HepG2 (cell line): Measurements from ENCODE around the gene PCIF1.

Source experiments
- BRCA1 ChIP-seq: sonication (generic); formaldehyde crosslinking; IDR thresholded peaks from 2 replicates; pipeline ENCODE4 v1.4.0; 2020; ENCODE audit warnings: missing genetic modification reagents
- DR1 ChIP-seq: sonication (generic); formaldehyde crosslinking; IDR thresholded peaks from 2 replicates; pipeline ENCODE4 v1.8.0; 2021; ENCODE audit warnings: mild to moderate bottlenecking, missing genetic modification reagents, inconsistent platforms
- NR3C1 ChIP-seq: sonication (generic); formaldehyde crosslinking; IDR thresholded peaks from 2 replicates; pipeline ENCODE4 v1.4.0; 2020; ENCODE audit warnings: missing genetic modification reagents
- TOPORS ChIP-seq: sonication (generic); formaldehyde crosslinking; IDR thresholded peaks from 2 replicates; pipeline ENCODE4 v1.8.0; 2023; ENCODE audit warnings: mild to moderate bottlenecking, missing genetic modification reagents
- TF ChIP-seq, protein P1 (sequence below): sonication (generic); formaldehyde crosslinking; IDR thresholded peaks from 2 replicates; pipeline ENCODE4 v1.5.0; 2020; ENCODE audit warnings: mild to moderate bottlenecking, missing genetic modification reagents, moderate library complexity
- TF ChIP-seq, protein P2 (sequence below): IDR thresholded peaks from 2 replicates; pipeline ENCODE4 v1.6.1; 2012; ENCODE audit warnings: low read length, improper control_type of control experiment
- TF ChIP-seq, protein P3 (sequence below): sonication (generic); formaldehyde crosslinking; IDR thresholded peaks from 2 replicates; pipeline ENCODE4 v1.4.0; 2020; ENCODE audit warnings: missing genetic modification reagents
- TF ChIP-seq, protein P4 (sequence below): sonication (generic); formaldehyde crosslinking; IDR thresholded peaks from 2 replicates; pipeline ENCODE4 v1.4.0; 2020; ENCODE audit warnings: mild to moderate bottlenecking, missing genetic modification reagents

DNA sequence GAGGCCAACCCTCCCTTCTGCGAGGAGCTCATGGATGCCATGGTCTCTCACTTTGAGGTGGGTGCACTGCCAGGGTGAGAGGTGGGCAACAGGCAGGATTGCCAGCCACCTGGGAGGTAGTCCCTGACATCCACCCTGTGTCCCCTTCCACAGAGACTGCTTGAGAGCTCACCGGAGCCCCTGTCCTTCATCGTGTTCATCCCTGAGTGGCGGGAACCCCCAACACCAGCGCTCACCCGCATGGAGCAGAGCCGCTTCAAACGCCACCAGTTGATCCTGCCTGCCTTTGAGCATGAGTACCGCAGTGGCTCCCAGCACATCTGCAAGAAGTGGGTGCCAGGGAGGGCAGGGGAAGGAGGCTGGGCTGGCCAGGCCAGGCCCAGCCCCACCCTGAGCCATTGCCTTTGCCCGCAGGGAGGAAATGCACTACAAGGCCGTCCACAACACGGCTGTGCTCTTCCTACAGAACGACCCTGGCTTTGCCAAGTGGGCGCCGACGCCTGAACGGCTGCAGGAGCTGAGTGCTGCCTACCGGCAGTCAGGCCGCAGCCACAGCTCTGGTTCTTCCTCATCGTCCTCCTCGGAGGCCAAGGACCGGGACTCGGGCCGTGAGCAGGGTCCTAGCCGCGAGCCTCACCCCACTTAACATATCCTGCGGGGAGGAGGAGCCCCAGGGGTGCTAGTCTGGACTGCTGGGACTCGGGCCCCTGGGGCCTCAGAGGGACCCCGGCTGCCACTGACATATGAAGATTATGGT lies 12.8 kb downstream of the PCIF1 start:
- TF ChIP-seq BRCA1 (no peak), TOPORS (CRISPR knock-in tag) (no peak), NR3C1 (0 out of 2 replicates have a peak, but pooled peaks have one; percentile 32), DR1 (CRISPR knock-in tag) (no peak)
- TF ChIP-seq, protein P1, sequence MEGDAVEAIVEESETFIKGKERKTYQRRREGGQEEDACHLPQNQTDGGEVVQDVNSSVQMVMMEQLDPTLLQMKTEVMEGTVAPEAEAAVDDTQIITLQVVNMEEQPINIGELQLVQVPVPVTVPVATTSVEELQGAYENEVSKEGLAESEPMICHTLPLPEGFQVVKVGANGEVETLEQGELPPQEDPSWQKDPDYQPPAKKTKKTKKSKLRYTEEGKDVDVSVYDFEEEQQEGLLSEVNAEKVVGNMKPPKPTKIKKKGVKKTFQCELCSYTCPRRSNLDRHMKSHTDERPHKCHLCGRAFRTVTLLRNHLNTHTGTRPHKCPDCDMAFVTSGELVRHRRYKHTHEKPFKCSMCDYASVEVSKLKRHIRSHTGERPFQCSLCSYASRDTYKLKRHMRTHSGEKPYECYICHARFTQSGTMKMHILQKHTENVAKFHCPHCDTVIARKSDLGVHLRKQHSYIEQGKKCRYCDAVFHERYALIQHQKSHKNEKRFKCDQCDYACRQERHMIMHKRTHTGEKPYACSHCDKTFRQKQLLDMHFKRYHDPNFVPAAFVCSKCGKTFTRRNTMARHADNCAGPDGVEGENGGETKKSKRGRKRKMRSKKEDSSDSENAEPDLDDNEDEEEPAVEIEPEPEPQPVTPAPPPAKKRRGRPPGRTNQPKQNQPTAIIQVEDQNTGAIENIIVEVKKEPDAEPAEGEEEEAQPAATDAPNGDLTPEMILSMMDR (CRISPR knock-in tag): no peak
- TF ChIP-seq, protein P2, sequence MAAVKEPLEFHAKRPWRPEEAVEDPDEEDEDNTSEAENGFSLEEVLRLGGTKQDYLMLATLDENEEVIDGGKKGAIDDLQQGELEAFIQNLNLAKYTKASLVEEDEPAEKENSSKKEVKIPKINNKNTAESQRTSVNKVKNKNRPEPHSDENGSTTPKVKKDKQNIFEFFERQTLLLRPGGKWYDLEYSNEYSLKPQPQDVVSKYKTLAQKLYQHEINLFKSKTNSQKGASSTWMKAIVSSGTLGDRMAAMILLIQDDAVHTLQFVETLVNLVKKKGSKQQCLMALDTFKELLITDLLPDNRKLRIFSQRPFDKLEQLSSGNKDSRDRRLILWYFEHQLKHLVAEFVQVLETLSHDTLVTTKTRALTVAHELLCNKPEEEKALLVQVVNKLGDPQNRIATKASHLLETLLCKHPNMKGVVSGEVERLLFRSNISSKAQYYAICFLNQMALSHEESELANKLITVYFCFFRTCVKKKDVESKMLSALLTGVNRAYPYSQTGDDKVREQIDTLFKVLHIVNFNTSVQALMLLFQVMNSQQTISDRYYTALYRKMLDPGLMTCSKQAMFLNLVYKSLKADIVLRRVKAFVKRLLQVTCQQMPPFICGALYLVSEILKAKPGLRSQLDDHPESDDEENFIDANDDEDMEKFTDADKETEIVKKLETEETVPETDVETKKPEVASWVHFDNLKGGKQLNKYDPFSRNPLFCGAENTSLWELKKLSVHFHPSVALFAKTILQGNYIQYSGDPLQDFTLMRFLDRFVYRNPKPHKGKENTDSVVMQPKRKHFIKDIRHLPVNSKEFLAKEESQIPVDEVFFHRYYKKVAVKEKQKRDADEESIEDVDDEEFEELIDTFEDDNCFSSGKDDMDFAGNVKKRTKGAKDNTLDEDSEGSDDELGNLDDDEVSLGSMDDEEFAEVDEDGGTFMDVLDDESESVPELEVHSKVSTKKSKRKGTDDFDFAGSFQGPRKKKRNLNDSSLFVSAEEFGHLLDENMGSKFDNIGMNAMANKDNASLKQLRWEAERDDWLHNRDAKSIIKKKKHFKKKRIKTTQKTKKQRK: no peak
- TF ChIP-seq, protein P3, sequence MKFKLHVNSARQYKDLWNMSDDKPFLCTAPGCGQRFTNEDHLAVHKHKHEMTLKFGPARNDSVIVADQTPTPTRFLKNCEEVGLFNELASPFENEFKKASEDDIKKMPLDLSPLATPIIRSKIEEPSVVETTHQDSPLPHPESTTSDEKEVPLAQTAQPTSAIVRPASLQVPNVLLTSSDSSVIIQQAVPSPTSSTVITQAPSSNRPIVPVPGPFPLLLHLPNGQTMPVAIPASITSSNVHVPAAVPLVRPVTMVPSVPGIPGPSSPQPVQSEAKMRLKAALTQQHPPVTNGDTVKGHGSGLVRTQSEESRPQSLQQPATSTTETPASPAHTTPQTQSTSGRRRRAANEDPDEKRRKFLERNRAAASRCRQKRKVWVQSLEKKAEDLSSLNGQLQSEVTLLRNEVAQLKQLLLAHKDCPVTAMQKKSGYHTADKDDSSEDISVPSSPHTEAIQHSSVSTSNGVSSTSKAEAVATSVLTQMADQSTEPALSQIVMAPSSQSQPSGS: no peak
- TF ChIP-seq, protein P4, sequence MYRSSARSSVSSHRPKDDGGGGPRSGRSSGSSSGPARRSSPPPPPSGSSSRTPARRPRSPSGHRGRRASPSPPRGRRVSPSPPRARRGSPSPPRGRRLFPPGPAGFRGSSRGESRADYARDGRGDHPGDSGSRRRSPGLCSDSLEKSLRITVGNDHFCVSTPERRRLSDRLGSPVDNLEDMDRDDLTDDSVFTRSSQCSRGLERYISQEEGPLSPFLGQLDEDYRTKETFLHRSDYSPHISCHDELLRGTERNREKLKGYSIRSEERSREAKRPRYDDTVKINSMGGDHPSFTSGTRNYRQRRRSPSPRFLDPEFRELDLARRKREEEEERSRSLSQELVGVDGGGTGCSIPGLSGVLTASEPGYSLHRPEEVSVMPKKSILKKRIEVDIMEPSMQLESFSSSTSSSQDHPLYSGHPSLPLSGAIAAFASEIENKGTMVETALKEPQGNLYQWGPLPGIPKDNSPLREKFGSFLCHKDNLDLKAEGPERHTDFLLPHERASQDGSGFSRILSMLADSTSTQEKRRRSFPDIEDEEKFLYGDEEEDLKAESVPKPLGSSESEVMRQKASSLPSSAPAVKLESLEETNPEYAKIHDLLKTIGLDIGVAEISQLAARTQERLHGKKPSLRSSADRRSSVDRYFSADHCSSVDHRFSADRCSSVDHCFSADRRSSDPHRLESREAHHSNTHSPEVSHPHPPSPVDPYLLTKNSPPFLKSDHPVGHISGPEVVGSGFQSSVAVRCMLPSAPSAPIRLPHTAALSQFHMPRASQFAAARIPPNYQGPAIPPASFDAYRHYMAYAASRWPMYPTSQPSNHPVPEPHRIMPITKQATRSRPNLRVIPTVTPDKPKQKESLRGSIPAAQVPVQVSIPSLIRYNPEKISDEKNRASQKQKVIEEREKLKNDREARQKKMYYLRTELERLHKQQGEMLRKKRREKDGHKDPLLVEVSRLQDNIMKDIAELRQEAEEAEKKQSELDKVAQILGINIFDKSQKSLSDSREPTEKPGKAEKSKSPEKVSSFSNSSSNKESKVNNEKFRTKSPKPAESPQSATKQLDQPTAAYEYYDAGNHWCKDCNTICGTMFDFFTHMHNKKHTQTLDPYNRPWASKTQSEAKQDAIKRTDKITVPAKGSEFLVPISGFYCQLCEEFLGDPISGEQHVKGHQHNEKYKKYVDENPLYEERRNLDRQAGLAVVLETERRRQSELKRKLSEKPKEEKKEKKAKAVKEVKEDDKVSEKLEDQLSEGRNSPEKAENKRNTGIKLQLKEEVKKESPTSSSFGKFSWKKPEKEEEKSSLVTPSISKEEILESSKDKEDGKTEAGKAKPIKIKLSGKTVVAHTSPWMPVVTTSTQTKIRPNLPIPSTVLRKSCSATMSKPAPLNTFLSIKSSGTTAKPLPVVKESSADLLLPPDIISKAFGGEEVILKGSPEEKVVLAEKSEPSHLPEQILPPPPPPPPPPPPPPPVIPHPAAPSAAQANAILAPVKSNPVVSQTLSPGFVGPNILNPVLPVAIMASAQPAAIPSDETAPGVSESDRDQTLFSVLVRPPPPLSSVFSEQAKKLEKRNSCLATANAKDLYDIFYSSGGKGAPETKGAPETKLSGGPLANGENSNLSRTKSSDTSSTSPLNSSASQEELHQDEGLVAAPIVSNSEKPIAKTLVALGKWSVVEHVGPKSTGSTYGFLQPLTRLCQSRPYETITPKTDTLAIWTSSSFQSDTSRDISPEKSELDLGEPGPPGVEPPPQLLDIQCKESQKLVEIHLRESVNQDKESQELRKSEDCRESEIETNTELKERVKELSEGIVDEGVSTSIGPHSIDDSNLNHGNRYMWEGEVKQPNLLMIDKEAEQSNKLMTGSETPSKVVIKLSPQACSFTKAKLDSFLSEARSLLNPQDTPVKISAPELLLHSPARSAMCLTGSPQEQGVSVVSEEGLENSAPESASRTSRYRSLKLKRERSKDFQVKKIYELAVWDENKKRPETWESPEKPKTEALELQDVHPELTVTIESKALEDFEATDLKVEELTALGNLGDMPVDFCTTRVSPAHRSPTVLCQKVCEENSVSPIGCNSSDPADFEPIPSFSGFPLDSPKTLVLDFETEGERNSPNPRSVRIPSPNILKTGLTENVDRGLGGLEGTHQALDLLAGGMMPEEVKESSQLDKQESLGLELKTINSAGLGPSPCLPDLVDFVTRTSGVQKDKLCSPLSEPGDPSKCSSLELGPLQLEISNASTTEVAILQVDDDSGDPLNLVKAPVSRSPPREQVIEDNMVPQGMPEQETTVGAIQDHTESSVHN (CRISPR knock-in tag): no peak
